Astrocyte of the spinal cord (primary cell): Measurements from ENCODE around the gene SEL1L3.
A peak's percentile ranks its signal among the peaks of the same experiment; 100 is the strongest.
"Not testable (repeated sequence)": the region's sequence is repeated elsewhere in the genome, so short reads cannot be mapped to it uniquely, and the experiment has no call there.

Experiments used
- DNase-seq: peaks from one replicate; pipeline ENCODE4 v3.0.0; 2011; ENCODE audit warnings: low read depth, low spot score
- H3K4me3 ChIP-seq: 2 replicates; pipeline ENCODE4 v1.5.1; 2011; ENCODE audit warnings: low read depth, mild to moderate bottlenecking, low read length, moderate library complexity
- in situ Hi-C: cut with HindIII; loops from 2 replicates; pipeline ENCODE4 v1.10.0; 2017; ENCODE audit warnings: low sequenced_read_pairs
- TF ChIP-seq, protein P1 (sequence below): IDR thresholded peaks from 2 replicates; pipeline ENCODE4 v1.5.1; 2012; ENCODE audit warnings: low read depth, mild to moderate bottlenecking, low read length, inconsistent platforms

Gene SEL1L3

DNA sequence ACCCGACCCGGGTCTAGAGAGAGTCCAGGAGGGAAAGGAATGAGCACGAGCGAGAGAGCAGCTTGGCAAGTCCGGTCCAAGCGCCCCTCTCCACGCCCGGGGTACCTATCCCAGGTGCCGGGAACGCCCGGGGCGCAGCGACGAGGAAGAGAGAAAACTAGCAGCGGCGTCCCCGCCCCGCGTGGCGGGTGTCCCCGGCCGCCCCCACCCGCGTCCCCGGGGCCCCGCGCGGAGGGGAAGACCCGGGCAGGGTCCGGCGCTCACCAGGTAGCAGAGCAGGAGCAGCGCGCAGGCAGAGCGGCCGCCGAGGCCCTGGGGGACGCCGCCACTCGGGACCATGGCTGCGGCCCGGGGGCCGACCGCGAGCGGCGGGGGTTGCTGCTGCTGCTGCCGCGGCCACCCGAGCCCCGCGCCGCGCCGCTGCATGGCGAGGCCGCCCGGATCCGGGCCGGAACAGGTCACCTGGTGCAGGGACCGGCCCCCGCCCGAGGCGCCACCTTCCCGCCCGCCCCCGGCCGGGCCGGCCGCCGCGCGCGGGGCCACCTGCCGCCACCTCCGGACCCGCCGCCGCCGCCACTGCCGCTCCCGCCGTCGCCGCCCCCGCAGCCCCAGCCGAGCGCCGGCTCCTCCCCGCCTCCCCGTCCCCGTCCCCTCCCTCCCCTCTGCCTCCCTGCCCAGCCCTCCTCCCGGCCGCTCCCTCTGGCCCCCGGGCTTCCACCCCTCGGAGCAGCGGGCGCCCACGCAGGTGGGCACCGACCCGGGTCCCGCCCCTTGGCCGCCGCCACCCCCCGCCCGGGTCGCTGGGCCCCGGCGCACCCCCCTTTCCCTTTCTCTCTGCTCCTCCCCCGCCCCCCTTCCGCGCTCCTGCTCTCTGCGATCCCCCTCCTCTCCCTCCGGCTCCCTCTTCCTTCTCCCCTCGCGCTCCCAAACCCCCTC is at the start of gene SEL1L3:
Gene SEL1L3 (minus strand): TSS at position 578 of the 936 bp plus-strand sequence. CDS start 152 bp downstream, at position 426.
- peak within 1 kb of the TSS; percentile 58 for H3K4me3 ChIP-seq
- TF ChIP-seq, protein P1, sequence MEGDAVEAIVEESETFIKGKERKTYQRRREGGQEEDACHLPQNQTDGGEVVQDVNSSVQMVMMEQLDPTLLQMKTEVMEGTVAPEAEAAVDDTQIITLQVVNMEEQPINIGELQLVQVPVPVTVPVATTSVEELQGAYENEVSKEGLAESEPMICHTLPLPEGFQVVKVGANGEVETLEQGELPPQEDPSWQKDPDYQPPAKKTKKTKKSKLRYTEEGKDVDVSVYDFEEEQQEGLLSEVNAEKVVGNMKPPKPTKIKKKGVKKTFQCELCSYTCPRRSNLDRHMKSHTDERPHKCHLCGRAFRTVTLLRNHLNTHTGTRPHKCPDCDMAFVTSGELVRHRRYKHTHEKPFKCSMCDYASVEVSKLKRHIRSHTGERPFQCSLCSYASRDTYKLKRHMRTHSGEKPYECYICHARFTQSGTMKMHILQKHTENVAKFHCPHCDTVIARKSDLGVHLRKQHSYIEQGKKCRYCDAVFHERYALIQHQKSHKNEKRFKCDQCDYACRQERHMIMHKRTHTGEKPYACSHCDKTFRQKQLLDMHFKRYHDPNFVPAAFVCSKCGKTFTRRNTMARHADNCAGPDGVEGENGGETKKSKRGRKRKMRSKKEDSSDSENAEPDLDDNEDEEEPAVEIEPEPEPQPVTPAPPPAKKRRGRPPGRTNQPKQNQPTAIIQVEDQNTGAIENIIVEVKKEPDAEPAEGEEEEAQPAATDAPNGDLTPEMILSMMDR, result no peak
- in situ Hi-C loops, result no loop called here
- no peak for DNase-seq

DNA sequence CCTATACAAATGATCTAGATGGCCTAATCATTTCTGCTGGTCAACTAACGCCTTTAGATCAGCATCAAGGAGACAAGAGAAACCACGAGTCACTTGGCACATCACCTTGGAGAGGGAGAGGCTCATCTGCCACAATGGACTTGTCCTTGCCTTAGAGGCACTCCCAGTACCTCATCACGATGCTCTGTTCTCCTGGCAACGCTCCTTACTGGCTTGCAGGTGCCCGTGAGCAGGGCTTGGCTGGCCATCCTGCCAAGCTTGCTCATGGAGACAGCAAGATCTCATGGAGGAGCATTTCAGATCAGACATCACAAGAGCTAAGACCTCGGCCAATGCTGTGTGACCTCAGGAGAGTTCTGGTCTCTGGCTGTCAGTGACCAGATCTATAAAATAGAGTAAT is 48.6 kb upstream of the SEL1L3 start:
- TF ChIP-seq, protein P1, result no peak
- DNase-seq, result no peak
- in situ Hi-C loops, result no loop called here
- H3K4me3 ChIP-seq, result no peak overlapping the region

DNA sequence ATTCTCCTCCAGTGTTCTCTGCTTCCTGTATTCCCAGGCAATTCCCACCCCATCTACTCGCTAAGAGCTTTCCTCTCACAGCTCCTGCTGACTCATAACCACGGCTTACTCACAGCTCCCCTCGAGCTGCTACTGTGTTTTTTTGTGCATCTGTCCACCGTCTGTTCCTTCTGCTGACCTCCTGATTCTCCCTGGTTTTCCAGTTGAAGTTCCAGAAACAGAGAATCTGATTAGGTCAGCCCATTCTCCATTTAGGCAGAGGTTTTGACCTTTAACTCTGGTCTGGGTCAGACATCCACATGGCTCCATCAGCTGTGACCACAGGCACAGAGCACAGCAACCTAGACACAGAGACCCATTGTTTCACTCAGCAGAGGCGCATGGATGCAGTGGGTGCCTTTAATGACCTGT is 45.7 kb upstream of the SEL1L3 start:
- TF ChIP-seq, protein P1, result no peak
- peak; percentile 94 for DNase-seq

DNA sequence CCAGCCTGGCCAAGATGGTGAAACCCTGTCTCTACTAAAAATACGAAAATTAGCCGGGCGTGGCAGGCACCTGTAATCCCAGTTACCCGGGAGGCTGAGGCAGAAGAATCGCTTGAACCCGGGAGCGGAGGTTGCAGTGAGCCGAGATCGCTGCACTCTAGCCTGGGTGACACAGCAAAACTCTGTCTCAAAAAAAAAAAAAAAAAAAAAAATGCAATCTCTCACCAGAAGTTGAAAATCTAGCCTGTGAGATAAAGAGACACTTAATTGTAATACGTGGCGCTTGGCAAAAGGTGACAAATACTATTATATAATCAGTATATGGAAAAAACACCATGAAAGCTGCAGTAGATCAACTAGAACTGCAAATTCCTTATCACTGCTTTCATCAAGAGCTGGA is 43.3 kb upstream of the SEL1L3 start:
- H3K4me3 ChIP-seq, in situ Hi-C loops, DNase-seq: not testable (repeated sequence)

More for the DNA sequence above, 45.7 kb upstream of the SEL1L3 start:
- H3K4me3 ChIP-seq, result no peak overlapping the region
- in situ Hi-C loops, result no loop called here

DNA sequence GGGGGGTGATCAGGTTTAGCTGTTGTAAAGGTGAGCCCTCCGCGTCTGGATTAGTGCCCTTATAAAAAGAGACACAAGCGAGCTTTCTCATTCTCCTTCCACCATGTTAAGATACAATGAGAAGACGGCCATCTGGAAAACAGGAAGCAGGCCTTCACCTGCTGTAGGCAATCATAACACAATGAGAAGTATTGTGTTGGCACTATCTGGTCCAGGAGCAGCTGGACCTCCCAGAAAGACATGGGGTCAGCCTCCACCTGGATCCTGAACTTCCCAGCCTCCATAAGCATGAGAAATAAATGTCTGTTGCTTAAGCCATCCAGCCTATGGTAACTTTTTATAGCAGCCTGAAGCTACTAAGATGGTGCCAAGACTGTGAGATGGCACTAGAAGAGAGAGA is 42.6 kb upstream of the SEL1L3 start:
- DNase-seq, result no peak
- no peak overlapping the region for H3K4me3 ChIP-seq
- TF ChIP-seq, protein P1, result no peak
- in situ Hi-C loops, result no loop called here

DNA sequence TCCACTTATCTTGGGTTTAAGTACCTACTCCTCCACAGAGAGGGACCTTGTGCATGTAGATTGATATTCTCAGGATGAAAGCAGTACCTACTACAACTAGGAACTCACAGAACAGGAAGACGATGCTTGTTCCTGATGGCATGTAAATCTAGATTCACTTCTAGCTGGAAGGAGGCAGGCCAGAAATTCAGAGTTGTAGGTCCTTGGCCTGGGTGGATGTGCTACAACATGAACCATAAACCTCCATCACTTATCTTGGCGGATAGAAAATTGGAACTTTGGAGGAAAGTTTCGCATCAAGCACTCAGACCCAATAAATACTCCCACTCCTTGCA is 41.9 kb upstream of the SEL1L3 start:
- in situ Hi-C loops, result no loop called here
- no peak overlapping the region for H3K4me3 ChIP-seq
- TF ChIP-seq, protein P1, result no peak
- DNase-seq, result no peak
